Neural cell (in vitro differentiated cells): Measurements from ENCODE around the gene ACER2. TPM values are rescaled to one million over a fixed set of nuclear protein-coding genes. Genes with fewer than 3 reads are reported as not detected.

ENCODE experiments used
- H2AFZ ChIP-seq: fragments of 200-600, 300-800 bp; sonication (generic), shearing (Covaris generic); 2 replicates; pipeline ENCODE4 v1.6.0; 2014; ENCODE audit warnings: low read depth, mild to moderate bottlenecking, antibody characterized with exemption, low read length, moderate library complexity
- H3F3A ChIP-seq: fragments of 200-600 bp; shearing (Covaris generic); 2 replicates; pipeline ENCODE4 v1.6.1; 2016; ENCODE audit warnings: mild to moderate bottlenecking, moderate library complexity, mixed read lengths, antibody characterized with exemption, low read length; ENCODE audit not compliant: insufficient read depth, poor library complexity, severe bottlenecking
- H3K27ac ChIP-seq: fragments of 200-600, 300-800 bp; sonication (generic), shearing (Covaris generic); 2 replicates; pipeline ENCODE4 v1.5.1; 2014; ENCODE audit warnings: mild to moderate bottlenecking, low read length, moderate library complexity
- H3K27me3 ChIP-seq: fragments of 300-800, 200-600 bp; sonication (generic), shearing (Covaris generic); 2 replicates; pipeline ENCODE4 v1.6.0; 2014; ENCODE audit warnings: mild to moderate bottlenecking, low read depth, low read length, moderate library complexity; ENCODE audit not compliant: insufficient read depth
- H3K36me3 ChIP-seq: fragments of 300-800, 200-600 bp; sonication (generic), shearing (Covaris generic); 2 replicates; pipeline ENCODE4 v1.5.1; 2014; ENCODE audit warnings: mild to moderate bottlenecking, antibody characterized with exemption, low read length, moderate library complexity; ENCODE audit not compliant: insufficient read depth
- H3K4me2 ChIP-seq: fragments of 300-800, 200-600 bp; sonication (generic), shearing (Covaris generic); 2 replicates; pipeline ENCODE4 v1.6.0; 2014; ENCODE audit warnings: mild to moderate bottlenecking, low read length
- H3K4me3 ChIP-seq: fragments of 300-800, 200-600 bp; sonication (generic), shearing (Covaris generic); 2 replicates; pipeline ENCODE4 v1.5.1; 2014; ENCODE audit warnings: mild to moderate bottlenecking, low read length, moderate library complexity
- H3K79me2 ChIP-seq: fragments of 200-600 bp; shearing (Covaris generic); replicated peaks from 2 replicates; pipeline ENCODE4 v1.6.0; 2014; ENCODE audit warnings: mild to moderate bottlenecking, low read length, moderate library complexity; ENCODE audit not compliant: insufficient read depth
- H3K9ac ChIP-seq: fragments of 300-800, 200-600 bp; sonication (generic), shearing (Covaris generic); 2 replicates; pipeline ENCODE4 v1.6.1; 2016; ENCODE audit warnings: mild to moderate bottlenecking, low read length, mixed read lengths
- H3K9me2 ChIP-seq: fragments of 200-600 bp; shearing (Covaris generic); 2 replicates; pipeline ENCODE4 v1.6.1; 2016; ENCODE audit warnings: mild to moderate bottlenecking, low read length, mixed read lengths; ENCODE audit not compliant: insufficient read depth
- H3K9me3 ChIP-seq: fragments of 200-600, 300-800 bp; sonication (generic), shearing (Covaris generic); 2 replicates; pipeline ENCODE4 v1.6.1; 2016; ENCODE audit warnings: mild to moderate bottlenecking, mixed run types, low read length, moderate library complexity, mixed read lengths
- H4K20me1 ChIP-seq: fragments of 200-600 bp; shearing (Covaris generic); 2 replicates; pipeline ENCODE4 v1.6.1; 2016; ENCODE audit warnings: mild to moderate bottlenecking, mixed run types; ENCODE audit not compliant: insufficient read depth
- CTCF ChIP-seq: fragments of 450-650 bp; IDR thresholded peaks from 2 replicates; pipeline ENCODE4 v1.5.1; 2014; ENCODE audit warnings: antibody characterized with exemption, mild to moderate bottlenecking, moderate library complexity; ENCODE audit not compliant: poor library complexity, severe bottlenecking
- EP300 ChIP-seq: fragments of 450-650 bp; conservative IDR thresholded peaks from 2 replicates; pipeline ENCODE4 v1.6.1; 2014; ENCODE audit warnings: antibody characterized with exemption, mild to moderate bottlenecking, moderate library complexity; ENCODE audit not compliant: poor library complexity, severe bottlenecking
- EZH2 ChIP-seq: fragments of 200-600, 300-800 bp; shearing (Covaris generic), sonication (generic); IDR thresholded peaks from 2 replicates; pipeline ENCODE4 v1.6.1; 2014; ENCODE audit warnings: antibody characterized with exemption, low read length, borderline replicate concordance, mild to moderate bottlenecking; ENCODE audit not compliant: insufficient read depth, poor library complexity, severe bottlenecking
- MXI1 ChIP-seq: fragments of 450-650 bp; conservative IDR thresholded peaks from 2 replicates; pipeline ENCODE4 v1.6.1; 2014; ENCODE audit warnings: antibody characterized with exemption, mild to moderate bottlenecking; ENCODE audit not compliant: poor library complexity, severe bottlenecking
- POLR2AphosphoS5 ChIP-seq: IDR thresholded peaks from 2 replicates; pipeline ENCODE4 v1.6.1; 2012
- RAD21 ChIP-seq: fragments of 450-650 bp; conservative IDR thresholded peaks from 2 replicates; pipeline ENCODE4 v1.6.1; 2014; ENCODE audit warnings: antibody characterized with exemption, mild to moderate bottlenecking, moderate library complexity
- REST ChIP-seq: IDR thresholded peaks from 2 replicates; pipeline ENCODE4 v1.6.1; 2012; ENCODE audit warnings: borderline replicate concordance
- SMC3 ChIP-seq: fragments of 450-650 bp; conservative IDR thresholded peaks from 2 replicates; pipeline ENCODE4 v1.6.1; 2014; ENCODE audit warnings: antibody characterized with exemption, mild to moderate bottlenecking, moderate library complexity; ENCODE audit not compliant: poor library complexity
- TAF1 ChIP-seq: IDR thresholded peaks from 2 replicates; pipeline ENCODE4 v1.6.1; 2012; ENCODE audit warnings: low read depth
- polyA plus RNA-seq: library from polyadenylated mRNA; depleted of rRNA; stranded (reverse); fragments of >200 nt; gene quantifications from 2 replicates; pipeline ENCODE4 v1.2.3, GENCODE V29; 2014

The ACER2 gene
- polyA plus RNA-seq, 1 donor from 2014 or later, result 3.0 TPM

DNA sequence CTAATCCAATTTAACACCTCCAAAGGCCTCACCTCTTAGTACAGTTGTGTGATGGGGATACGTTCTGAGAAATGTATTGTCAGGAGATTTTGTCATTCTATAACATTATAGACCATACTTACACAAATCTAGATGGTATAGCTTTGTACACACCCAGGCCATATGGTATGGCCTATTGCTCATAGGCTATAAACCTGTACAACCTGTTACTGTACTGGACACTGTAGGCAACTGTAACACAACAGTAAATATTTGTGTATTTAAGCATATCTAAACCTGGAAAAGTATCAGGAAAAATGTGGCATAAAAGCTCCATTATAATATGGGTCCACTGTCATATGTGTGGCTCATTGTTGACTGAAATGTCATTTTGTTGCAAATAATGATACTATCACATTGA lies 12.1 kb downstream of the ACER2 start:
- no peak for TF ChIP-seq RAD21
- TF ChIP-seq SMC3, result no peak
- H3K9ac ChIP-seq, result no peak overlapping the region
- H4K20me1 ChIP-seq, result no peaks in the 10 kb centered on the region
- H3K4me2 ChIP-seq, result no peak overlapping the region
- H3K79me2 ChIP-seq, result no peaks in the 10 kb centered on the region
- no peak overlapping the region for H3K27ac ChIP-seq
- no peak overlapping the region for H2AFZ ChIP-seq
- no peaks in the 10 kb centered on the region for H3F3A ChIP-seq
- H3K9me3 ChIP-seq, result no peaks in the 10 kb centered on the region
- H3K27me3 ChIP-seq, result no peaks in the 10 kb centered on the region
- H3K36me3 ChIP-seq, result no peaks in the 10 kb centered on the region
- H3K9me2 ChIP-seq, result no peaks in the 10 kb centered on the region
- no peak overlapping the region for H3K4me3 ChIP-seq

GRCh38 chr9:19423163-19423562 lies 14.4 kb downstream of the ACER2 start:
- Histone ChIP-seq H3K36me3 (no peaks in the 10 kb centered on the region), H3K9me2 (no peaks in the 10 kb centered on the region), H3K4me3 (no peak overlapping the region), H3K79me2 (no peaks in the 10 kb centered on the region), H3K9ac (no peak overlapping the region), H3K27me3 (no peaks in the 10 kb centered on the region), H3K27ac (no peak overlapping the region), H3K9me3 (no peaks in the 10 kb centered on the region), H2AFZ (no peak overlapping the region), H4K20me1 (no peaks in the 10 kb centered on the region), H3K4me2 (no peak overlapping the region), H3F3A (no peaks in the 10 kb centered on the region)
- TF ChIP-seq REST (no peak), MXI1 (no peak), EP300 (no peak), CTCF (no peak), POLR2AphosphoS5 (no peak), SMC3 (no peak), TAF1 (no peak), EZH2 (no peak), RAD21 (no peak)

- Histone ChIP-seq H3K36me3 (no peaks in the 10 kb centered on the region), H2AFZ (no peak overlapping the region), H3K27ac (no peak overlapping the region), H3F3A (no peaks in the 10 kb centered on the region), H3K27me3 (no peaks in the 10 kb centered on the region), H3K4me3 (no peak overlapping the region), H3K79me2 (no peaks in the 10 kb centered on the region), H3K4me2 (no peak overlapping the region), H3K9me3 (no peaks in the 10 kb centered on the region), H3K9ac (no peak overlapping the region), H4K20me1 (no peaks in the 10 kb centered on the region), H3K9me2 (no peaks in the 10 kb centered on the region)
- TF ChIP-seq CTCF, result no peak
- no peak for TF ChIP-seq TAF1
- TF ChIP-seq MXI1, result no peak
- no peak for TF ChIP-seq SMC3
- no peak for TF ChIP-seq EP300
- no peak for TF ChIP-seq EZH2
- TF ChIP-seq POLR2AphosphoS5, result no peak
These were observed 15.5 kb downstream of the ACER2 start for GRCh38 chr9:19424176-19424779.
